Measurements from ENCODE around the gene CEP68. TPM values are rescaled to one million over a fixed set of nuclear protein-coding genes. Genes with fewer than 3 reads are reported as not detected.
A peak's percentile ranks its signal among the peaks of the same experiment; 100 is the strongest.
"Not testable (repeated sequence)": the region's sequence is repeated elsewhere in the genome, so short reads cannot be mapped to it uniquely, and the experiment has no call there.

Gene CEP68
- total RNA-seq, 3 donors from 2014 or later: 2.3 to 5.4 (median 2.9) TPM

DNA sequence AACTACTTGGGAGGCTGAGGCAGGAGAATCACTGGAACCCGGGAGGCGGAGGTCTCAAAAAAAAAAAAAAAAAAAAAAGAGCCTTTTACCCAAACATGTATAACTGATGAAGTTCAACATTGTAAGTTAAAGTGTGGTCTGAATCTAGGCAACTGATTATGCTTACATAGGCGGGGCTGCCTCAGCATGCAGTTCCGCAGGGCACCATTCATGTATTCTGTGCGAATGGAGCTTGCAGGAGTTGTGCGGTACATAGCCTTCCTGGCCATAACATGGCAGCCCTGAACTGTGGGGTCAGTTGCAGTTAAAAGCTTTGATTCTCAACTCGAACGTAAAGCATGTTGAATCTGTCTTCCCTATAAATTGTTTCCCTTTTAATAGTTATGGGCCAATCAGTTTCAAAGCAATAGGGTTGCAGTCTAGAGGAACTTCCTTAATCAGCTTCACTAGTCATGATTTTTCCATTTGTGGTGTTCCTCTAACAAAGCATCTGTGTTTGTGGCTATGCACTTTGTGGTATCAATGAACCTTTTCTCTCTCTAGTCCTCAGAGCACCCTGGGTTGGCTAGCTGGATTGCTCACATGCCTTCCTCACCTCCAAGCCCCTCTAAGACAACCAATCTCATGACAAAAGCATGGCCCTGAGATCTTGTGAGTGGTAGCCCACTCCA, 30.6 kb upstream of the CEP68 start:
- H3K4me3 Mint-ChIP-seq: no peak overlapping the region
- no peaks in the 10 kb centered on the region for H3K27me3 Mint-ChIP-seq (ENCODE audit: low read depth)
- no peak for DNase-seq
- no peak for ATAC-seq
- peaks cover 4% of the 10 kb centered on the region for H3K4me1 Mint-ChIP-seq (ENCODE audit: low read depth)
- peaks cover 10% of the 10 kb centered on the region for H3K36me3 Mint-ChIP-seq (ENCODE audit: insufficient read depth)
- H3K9me3 Mint-ChIP-seq: no peaks in the 10 kb centered on the region

DNA sequence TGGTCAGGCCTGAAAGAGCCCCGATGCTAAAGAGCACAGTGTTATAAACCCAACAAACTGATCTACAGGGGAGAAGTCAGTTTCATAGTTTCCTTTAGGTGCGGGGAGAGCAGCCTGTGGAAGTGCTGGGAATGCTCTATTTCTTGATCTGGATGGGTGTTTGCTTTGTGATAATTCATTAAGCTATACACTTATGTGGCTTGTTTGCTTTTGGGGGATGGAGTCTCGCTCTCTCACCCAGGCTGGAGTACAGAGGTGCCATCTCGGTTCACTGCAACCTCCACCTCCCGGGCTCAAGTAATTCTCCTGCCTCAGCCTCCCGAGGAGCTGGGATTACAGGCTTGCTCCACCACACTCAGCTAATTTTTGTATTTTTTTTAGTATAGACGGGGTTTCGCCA, 30.1 kb upstream of the CEP68 start:
- H3K4me1 Mint-ChIP-seq (ENCODE audit: low read depth): peaks cover 10% of the 10 kb centered on the region
- no peaks in the 10 kb centered on the region for H3K9me3 Mint-ChIP-seq
- no peak for DNase-seq
- H3K36me3 Mint-ChIP-seq (ENCODE audit: insufficient read depth): peaks cover 10% of the 10 kb centered on the region
- H3K4me3 Mint-ChIP-seq: no peak overlapping the region
- H3K27me3 Mint-ChIP-seq (ENCODE audit: low read depth): no peaks in the 10 kb centered on the region
- ATAC-seq: no peak

DNA sequence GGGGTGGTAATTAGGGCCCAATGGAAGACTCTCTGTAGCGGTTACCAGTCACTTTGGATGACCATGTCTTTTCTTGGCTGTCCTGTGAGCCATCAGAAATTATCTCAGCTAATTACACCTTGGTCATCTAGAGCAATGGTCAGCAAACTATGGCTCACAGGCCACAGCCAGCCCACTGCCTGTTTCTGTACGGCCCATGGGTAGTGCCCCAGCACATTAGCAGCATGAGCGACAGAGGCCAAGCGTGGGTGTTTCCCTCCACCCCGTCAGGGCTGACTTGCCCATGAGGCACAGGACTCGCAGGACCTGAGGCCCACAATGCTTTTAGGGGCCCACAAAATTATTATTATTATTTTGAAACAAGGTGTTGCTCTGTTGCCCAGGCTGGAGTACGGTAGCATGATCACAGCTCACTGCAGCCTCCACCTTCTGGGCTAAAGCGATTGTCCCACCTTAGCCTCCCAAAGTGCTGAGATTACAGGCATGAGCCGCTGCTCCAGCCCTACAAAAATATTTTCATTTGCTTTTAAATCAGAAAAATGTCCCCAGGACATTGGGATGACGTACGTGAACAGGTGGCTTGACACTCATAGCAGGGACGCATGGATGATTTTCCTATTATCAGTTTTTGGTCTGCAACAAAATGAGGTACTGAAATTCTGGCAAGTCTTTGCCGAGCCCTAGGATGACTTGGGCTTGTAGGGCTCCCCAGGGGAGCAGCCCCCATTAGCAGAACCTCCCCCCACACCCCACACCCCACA, 29.3 kb upstream of the CEP68 start:
- H3K27me3 Mint-ChIP-seq (ENCODE audit: low read depth): no peaks in the 10 kb centered on the region
- H3K36me3 Mint-ChIP-seq (ENCODE audit: insufficient read depth): peaks cover 4% of the 10 kb centered on the region
- H3K4me3 Mint-ChIP-seq: no peak overlapping the region
- H3K4me1 Mint-ChIP-seq (ENCODE audit: low read depth): peaks cover 17% of the 10 kb centered on the region
- H3K9me3 Mint-ChIP-seq: no peaks in the 10 kb centered on the region
- DNase-seq: no peak
- ATAC-seq: no peak

DNA sequence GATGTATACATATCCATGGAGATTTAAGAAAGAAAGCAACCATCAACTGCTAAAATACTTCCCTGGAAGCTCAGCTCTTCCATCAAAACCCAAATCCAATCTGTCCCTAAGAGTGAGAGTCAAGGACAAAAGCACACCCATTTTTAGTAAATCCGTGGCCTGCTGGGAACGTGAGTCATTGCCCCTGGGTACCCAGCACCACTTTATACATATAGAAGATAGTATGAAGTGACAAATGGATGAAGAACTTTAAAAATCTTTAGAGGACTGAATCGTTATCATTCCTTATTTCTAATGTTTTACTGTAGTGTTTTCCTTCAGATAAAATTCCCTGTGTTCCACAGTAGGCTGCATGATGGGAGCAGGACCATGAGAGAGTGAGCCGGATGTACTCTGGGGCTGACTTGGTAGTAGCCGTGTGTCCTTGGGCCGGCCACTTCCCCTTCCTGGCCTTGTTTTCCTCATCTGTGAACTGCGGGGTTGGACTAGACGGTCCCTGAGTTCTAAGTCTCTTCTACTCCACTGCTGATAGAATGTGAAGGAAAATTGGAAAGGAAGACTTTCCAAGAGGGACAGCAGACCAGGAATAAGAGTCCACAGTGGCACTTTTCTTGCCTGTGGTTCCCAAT, 28.5 kb upstream of the CEP68 start:
- H3K36me3 Mint-ChIP-seq (ENCODE audit: insufficient read depth): peaks cover 3% of the 10 kb centered on the region
- no peaks in the 10 kb centered on the region for H3K27me3 Mint-ChIP-seq (ENCODE audit: low read depth)
- no peak for ATAC-seq
- no peak overlapping the region for H3K4me3 Mint-ChIP-seq
- peaks cover 25% of the 10 kb centered on the region for H3K4me1 Mint-ChIP-seq (ENCODE audit: low read depth)
- DNase-seq: no peak
- no peaks in the 10 kb centered on the region for H3K9me3 Mint-ChIP-seq

DNA sequence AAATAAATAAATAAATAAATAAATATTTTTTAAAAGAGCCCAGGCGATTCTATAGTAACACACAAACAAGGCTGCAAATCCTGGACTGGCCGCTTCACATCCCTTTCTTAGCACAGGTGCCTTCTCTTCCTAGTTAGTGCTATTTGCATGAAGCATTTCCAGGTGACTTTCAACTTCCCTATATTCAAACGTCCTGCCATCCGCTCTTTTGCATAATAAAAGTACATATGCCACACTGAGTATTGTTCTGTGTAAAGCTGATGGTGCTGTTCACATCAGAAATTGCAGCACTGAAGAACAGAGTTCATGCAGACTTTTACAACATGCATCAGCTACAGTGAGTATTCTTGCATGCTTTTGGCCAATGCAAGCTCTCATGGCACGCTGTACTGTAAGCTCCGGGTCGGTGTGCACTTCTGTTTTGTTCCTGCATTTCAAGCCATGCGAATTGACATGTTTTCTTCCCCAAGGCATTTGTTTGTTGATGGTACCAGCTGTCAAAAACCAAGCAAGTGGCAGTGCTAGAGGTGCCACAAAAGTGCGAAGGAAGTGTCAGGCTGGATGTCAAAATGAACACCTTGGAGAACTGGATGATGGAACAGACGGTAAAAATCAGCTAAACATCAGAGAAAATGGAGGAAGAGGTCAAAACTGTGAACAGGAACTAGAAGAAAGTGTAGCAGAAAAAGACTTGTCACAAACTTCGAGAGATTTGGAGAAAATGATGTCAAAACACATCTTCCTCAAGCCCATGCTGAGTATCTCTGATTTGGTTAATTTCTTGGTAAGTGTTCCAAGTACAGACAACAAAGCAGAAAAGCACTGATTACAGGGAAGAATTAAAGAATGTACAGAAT, 25.5 kb upstream of the CEP68 start:
- H3K4me3 Mint-ChIP-seq: no peak overlapping the region
- no peaks in the 10 kb centered on the region for H3K9me3 Mint-ChIP-seq
- H3K4me1 Mint-ChIP-seq (ENCODE audit: low read depth): peaks cover 25% of the 10 kb centered on the region
- ATAC-seq (no peak), DNase-seq (no peak)
- peaks cover 3% of the 10 kb centered on the region for H3K36me3 Mint-ChIP-seq (ENCODE audit: insufficient read depth)
- H3K27me3 Mint-ChIP-seq (ENCODE audit: low read depth): no peaks in the 10 kb centered on the region

DNA sequence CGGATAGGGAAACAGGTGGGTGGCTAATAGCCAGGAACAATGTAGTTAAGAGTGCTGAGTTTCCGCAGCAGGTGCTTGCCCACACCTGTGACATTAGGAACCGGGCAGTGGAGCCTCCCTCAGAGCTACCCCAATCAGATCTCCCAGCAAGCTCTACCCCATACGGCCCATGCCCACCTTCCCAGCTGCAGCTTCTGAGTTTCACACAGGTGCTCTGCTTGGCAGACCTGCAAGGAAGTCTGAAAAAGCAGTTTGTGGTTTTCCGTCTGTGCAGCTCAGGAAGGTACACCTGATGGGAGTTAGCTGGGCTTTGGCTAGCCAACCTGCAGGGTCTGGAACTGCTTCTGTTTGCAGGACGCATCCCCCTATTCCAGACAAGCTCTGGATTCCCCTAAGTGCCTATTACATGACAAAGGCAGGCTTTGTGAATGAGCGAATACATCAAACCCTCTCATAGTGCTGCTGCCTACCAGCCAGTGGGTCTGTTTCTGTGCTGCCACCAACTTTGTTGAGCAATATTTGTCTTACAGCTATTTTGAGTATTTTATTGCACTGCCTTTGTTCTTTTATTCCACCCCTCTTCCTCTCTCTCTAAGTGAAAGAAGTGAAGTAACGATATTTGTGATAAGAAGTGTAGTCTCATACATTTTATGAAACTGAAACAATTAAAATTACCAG, 24.7 kb upstream of the CEP68 start:
- DNase-seq (no peak), ATAC-seq (peak; percentile 69 to 74)
- peak overlapping the region; percentile 63 for H3K4me3 Mint-ChIP-seq
- peaks cover 3% of the 10 kb centered on the region for H3K36me3 Mint-ChIP-seq (ENCODE audit: insufficient read depth)
- peaks cover 23% of the 10 kb centered on the region for H3K4me1 Mint-ChIP-seq (ENCODE audit: low read depth)
- no peaks in the 10 kb centered on the region for H3K9me3 Mint-ChIP-seq
- H3K27me3 Mint-ChIP-seq (ENCODE audit: low read depth): no peaks in the 10 kb centered on the region

DNA sequence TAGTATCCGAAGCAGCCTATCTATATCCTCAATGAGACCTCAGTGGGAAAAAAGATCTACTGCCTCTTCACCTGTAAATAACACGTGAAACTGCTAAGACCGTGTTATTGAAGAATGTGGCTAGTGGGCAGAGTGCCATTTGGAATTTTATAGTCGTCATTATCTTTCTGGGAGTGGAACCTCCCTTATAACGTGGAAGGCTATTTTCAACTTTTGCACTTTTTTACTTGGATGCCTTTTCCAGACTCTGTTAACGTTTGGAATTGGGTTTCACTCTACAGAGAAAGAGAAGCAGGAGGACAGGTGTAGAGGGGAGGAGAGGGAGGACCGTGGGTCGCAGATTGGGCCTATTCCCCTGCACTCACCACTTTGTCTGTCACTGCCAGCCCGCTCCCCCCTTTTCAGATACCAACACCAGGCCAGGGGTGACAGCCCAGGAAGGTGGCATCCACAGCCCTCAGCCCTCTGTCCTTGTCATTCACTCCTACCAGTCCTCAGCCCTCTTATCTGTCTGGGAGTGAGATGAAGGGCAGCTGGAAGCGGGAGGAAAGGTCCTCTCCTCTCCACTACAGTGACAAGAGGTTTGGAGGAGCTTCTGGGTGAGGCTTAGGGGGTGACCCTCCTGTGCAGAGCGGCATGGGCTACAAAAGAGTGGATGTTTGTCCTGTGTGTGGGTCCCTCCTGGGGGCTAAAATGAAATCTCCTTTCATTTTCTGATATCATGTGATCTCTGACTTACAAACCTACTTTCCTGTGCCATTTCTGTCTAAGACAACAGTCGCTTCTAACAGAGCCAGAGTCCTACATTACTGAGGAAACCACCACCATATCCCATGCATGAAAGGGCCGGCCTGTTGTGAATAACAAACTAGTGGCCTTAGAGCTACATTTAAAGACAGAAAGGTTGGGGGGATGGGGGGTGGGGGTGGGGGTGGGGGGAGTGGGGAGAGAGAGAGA, 23.9 kb upstream of the CEP68 start:
- no peaks in the 10 kb centered on the region for H3K9me3 Mint-ChIP-seq
- DNase-seq (no peak), ATAC-seq (peak; percentile 21 to 29)
- no peaks in the 10 kb centered on the region for H3K27me3 Mint-ChIP-seq (ENCODE audit: low read depth)
- H3K36me3 Mint-ChIP-seq (ENCODE audit: insufficient read depth): peaks cover 3% of the 10 kb centered on the region
- peak overlapping the region; percentile 63 for H3K4me3 Mint-ChIP-seq
- peaks cover 23% of the 10 kb centered on the region for H3K4me1 Mint-ChIP-seq (ENCODE audit: low read depth)

DNA sequence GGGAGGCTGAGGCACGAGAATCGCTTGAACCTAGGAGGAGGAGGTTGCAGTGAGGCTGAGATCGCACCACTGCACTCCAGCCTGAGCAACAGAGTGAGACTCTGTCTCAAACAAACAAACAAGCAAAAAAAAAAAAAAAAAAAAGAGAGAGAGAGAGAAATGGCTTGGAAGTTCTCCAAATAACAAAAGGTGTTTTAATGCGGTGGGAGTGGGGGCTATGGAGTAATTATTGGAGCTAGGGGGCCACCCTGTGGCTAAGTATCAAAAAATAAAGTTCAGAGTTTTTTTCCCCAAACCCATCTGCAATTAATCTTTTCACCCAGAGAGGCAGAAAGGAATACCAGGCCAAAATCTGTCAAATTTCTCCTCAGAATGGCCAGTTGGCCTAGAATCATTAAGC, 23.0 kb upstream of the CEP68 start:
- no peaks in the 10 kb centered on the region for H3K9me3 Mint-ChIP-seq
- ATAC-seq (no peak), DNase-seq (no peak)
- no peaks in the 10 kb centered on the region for H3K27me3 Mint-ChIP-seq (ENCODE audit: low read depth)
- peaks cover 23% of the 10 kb centered on the region for H3K4me1 Mint-ChIP-seq (ENCODE audit: low read depth)
- H3K36me3 Mint-ChIP-seq (ENCODE audit: insufficient read depth): no peaks in the 10 kb centered on the region
- no peak overlapping the region for H3K4me3 Mint-ChIP-seq

DNA sequence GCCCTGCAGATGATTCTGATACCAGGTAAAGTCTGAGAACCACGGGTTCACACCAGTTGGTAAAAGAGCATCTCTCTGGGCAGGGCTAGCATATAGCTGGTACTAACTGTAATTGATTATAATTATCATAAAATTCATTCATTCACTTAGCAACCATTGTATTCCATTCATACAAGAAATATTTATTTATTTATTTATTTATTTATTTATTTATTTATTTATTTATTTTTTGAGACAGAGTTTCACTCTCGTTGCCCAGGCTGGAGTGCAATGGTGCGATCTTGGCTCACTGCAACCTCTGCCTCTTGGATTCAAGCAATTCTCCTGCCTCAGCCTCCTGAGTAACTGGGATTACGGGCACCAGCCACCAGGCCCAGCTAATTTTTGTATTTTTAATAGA, 22.5 kb upstream of the CEP68 start:
- H3K9me3 Mint-ChIP-seq; H3K27me3 Mint-ChIP-seq (ENCODE audit: low read depth); ATAC-seq; DNase-seq; H3K36me3 Mint-ChIP-seq (ENCODE audit: insufficient read depth); H3K4me3 Mint-ChIP-seq: not testable (repeated sequence)
- H3K4me1 Mint-ChIP-seq (ENCODE audit: low read depth): peaks cover 23% of the 10 kb centered on the region

DNA sequence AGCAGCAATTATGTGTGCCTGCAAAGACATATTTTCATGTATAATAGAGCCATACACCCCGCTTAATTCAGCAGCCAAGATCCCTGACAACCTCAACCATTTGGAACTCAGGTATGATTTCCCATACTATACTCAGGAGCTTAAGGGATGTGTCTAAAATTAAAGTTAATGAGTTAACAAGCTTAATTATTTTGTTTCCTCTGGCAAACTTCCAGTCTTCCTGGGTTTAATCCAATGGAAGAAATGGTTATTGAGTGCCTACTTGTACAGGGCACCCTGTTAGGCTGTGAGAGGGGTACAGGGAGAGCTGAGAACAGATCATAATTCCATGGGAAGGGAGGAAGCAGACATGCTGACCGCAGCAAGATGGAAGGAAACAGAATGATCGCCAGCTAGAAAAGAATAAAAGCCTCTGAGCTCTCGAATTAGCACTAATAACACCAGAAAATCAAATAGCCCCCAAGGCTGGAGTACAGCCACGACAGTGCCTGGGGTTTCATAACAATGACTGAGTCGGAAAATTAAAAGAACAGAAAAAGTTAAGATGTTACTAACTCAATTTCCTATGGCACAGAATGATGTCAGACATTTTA, 20.8 kb upstream of the CEP68 start:
- H3K4me3 Mint-ChIP-seq: no peak overlapping the region
- peaks cover 31% of the 10 kb centered on the region for H3K4me1 Mint-ChIP-seq (ENCODE audit: low read depth)
- no peaks in the 10 kb centered on the region for H3K36me3 Mint-ChIP-seq (ENCODE audit: insufficient read depth)
- DNase-seq (no peak), ATAC-seq (no peak)
- no peaks in the 10 kb centered on the region for H3K9me3 Mint-ChIP-seq
- H3K27me3 Mint-ChIP-seq (ENCODE audit: low read depth): no peaks in the 10 kb centered on the region

DNA sequence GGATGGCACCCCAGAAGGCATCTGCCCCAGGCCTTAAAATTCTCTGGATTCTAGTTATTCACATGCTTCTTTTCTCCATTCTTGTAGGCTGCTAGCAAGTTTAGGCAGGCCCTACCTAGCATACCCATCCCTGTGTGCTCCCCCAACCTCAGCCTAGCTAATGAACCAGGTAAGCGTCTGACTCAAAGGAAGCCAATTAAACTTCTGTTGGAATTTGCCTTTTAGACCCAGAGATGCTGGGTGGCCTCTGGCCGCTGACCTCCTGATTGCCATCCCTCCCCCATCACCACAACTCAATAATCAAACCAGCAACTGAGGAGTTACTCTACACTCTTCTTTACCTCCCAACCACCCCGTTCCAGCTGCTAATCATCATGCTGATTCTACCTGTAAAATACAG, 19.0 kb upstream of the CEP68 start:
- no peak for DNase-seq
- H3K27me3 Mint-ChIP-seq (ENCODE audit: low read depth): no peaks in the 10 kb centered on the region
- H3K9me3 Mint-ChIP-seq: no peaks in the 10 kb centered on the region
- H3K36me3 Mint-ChIP-seq (ENCODE audit: insufficient read depth): no peaks in the 10 kb centered on the region
- ATAC-seq: no peak
- peaks cover 17% of the 10 kb centered on the region for H3K4me1 Mint-ChIP-seq (ENCODE audit: low read depth)
- H3K4me3 Mint-ChIP-seq: no peak overlapping the region

DNA sequence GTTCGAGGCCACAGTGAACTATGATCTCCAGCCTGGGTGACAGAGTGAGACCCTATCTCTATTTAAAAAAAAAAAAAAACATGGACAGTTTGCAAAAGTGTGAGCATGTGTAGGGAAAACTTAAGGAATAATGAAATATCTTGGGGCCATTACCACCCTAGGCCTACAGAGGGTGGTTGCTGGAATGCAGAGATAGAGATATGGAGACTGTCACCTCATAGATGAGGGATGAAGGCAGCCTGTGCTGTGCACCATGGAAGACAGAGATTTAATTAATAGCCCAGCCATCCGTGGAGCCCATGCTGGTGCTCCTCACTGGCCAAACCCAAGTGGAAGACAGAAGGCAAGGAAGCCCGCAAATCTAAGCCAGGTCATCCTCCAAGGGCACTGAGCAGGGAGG, 16.6 kb upstream of the CEP68 start:
- H3K9me3 Mint-ChIP-seq: peaks cover 7% of the 10 kb centered on the region
- no peak for DNase-seq
- H3K4me3 Mint-ChIP-seq: no peak overlapping the region
- H3K27me3 Mint-ChIP-seq (ENCODE audit: low read depth): no peaks in the 10 kb centered on the region
- ATAC-seq: no peak
- H3K36me3 Mint-ChIP-seq (ENCODE audit: insufficient read depth): peaks cover 8% of the 10 kb centered on the region
- peaks cover 12% of the 10 kb centered on the region for H3K4me1 Mint-ChIP-seq (ENCODE audit: low read depth)

Measured in activated T-cell treated with anti-CD3 and anti-CD28 coated beads, Interleukin-2, amount 50 U/mL, for 4 hours (primary cell).